Bronchial epithelial cell (primary cell): ENCODE results near the gene ITIH1. TPM values are rescaled to one million over a fixed set of nuclear protein-coding genes. Genes with fewer than 3 reads are reported as not detected.
"Not testable (repeated sequence)": the region's sequence is repeated elsewhere in the genome, so short reads cannot be mapped to it uniquely, and the experiment has no call there.

Experiments
- DNase-seq: peaks from one replicate; pipeline ENCODE4 v3.0.0-alpha.2; 2010; ENCODE audit warnings: low read depth
- FAIRE-seq: peaks from 2 replicates; lab custom pipeline; 2011; peaks lifted over from hg19 to GRCh38; lab: Jason Lieb, UNC
- H3K27me3 ChIP-seq: 2 replicates; pipeline ENCODE4 v1.5.1; 2011; ENCODE audit warnings: low read length; ENCODE audit not compliant: control insufficient read depth, insufficient read depth
- H3K36me3 ChIP-seq: 2 replicates; pipeline ENCODE4 v1.5.1; 2011; ENCODE audit warnings: low read length; ENCODE audit not compliant: control insufficient read depth, insufficient read depth
- H3K4me3 ChIP-seq: 2 replicates; pipeline ENCODE4 v1.5.1; 2011; ENCODE audit warnings: mild to moderate bottlenecking, low read depth, low read length, control low read depth
- total RNA-seq: library from RNA; depleted of rRNA; stranded (reverse); fragments of >200 nt; gene quantifications from 2 replicates; pipeline ENCODE4 v1.2.1, GENCODE V29; 2014
- TF ChIP-seq, protein P1 (sequence below): IDR thresholded peaks from 2 replicates; pipeline ENCODE4 v1.5.1; 2011; ENCODE audit warnings: mild to moderate bottlenecking, moderate library complexity, low read length, control low read depth, inconsistent platforms; ENCODE audit not compliant: insufficient read depth, severe bottlenecking

The ITIH1 gene
- total RNA-seq, 1 donor from 2014 or later = not detected

DNA sequence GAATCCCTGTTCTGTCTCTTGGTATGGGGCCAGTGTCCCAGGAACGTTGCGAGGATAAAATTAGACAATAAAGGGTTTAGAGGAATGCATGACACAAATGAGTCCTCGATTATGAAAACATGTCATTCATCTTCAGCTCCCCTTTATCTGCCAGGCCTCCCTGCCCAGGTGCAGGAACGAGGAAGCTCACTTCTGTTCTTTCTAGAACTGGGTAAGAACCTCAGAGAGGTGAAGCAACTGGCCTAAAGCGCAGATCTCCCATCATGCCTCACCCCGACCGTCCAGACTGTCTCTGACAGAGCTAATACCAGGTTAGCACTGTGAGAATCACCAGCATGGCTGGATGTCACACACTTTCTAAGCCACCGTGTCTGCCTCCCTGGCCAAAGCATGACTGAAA lies 1.5 kb upstream of the ITIH1 start:
- no peak overlapping the region for H3K4me3 ChIP-seq
- TF ChIP-seq, protein P1, sequence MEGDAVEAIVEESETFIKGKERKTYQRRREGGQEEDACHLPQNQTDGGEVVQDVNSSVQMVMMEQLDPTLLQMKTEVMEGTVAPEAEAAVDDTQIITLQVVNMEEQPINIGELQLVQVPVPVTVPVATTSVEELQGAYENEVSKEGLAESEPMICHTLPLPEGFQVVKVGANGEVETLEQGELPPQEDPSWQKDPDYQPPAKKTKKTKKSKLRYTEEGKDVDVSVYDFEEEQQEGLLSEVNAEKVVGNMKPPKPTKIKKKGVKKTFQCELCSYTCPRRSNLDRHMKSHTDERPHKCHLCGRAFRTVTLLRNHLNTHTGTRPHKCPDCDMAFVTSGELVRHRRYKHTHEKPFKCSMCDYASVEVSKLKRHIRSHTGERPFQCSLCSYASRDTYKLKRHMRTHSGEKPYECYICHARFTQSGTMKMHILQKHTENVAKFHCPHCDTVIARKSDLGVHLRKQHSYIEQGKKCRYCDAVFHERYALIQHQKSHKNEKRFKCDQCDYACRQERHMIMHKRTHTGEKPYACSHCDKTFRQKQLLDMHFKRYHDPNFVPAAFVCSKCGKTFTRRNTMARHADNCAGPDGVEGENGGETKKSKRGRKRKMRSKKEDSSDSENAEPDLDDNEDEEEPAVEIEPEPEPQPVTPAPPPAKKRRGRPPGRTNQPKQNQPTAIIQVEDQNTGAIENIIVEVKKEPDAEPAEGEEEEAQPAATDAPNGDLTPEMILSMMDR = no peak
- DNase-seq (no peak), FAIRE-seq (no peak)
- H3K27me3 ChIP-seq = no peaks in the 10 kb centered on the region
- no peaks in the 10 kb centered on the region for H3K36me3 ChIP-seq

DNA sequence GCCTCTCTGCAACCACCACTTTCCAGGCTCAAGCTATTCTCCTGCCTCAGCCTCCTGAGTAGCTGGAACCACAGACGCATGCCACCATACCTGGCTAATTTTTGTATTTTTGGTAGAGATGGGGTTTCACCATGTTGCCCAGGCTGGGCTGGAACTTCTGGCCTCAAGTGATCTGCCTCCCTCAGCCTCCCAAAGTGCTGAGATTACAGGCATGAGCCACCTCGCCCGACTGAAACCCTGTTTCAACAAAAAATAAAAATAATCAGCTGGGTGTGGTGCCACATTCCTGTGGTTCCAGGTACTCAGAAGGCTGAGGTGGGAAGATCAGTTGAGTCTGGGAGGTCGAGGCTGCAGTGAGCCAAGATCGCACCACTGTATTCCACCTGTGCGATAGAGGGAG lies 913 bp upstream of the ITIH1 start:
- not testable (repeated sequence) for FAIRE-seq

DNA sequence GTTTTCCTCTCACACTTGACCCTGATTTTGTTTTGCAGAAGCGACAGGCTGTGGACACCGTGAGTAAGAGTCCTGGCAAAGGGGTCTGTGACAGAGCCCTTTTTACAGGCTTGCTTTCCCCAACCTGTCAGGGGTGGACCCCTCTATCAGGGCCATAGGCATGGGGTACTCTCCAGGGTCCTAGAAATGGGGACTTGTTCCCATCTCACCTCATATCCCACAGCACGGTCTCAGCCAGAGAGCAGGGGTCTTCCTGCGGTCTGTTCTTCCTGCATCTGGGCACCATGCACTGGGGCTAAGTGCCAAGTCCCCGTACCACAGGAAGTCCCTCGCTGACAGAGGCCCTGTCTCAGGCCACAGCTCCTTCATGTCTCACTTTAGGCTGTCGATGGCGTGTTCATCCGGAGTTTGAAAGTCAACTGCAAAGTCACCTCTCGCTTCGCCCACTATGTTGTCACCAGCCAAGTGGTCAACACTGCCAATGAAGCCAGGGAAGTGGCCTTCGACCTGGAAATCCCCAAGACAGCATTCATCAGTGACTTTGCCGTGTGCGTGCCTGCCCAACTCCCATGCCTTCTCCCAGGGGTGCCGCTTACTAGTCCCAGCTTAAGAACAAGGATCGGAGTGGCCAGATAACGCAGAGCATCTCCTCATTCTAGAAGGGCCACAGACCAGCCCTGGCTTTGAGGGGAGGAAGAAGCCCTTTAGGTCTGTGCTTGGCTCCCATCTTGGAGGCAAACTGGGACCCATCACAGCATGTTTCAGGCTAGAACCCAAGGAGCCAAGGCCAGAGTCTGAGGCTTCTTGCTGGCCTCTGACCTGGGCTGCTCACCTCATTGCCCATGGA lies 783 bp downstream of the ITIH1 start:
- no peak for DNase-seq
- peaks cover 5% of the 10 kb centered on the region for H3K27me3 ChIP-seq
- FAIRE-seq = peak; percentile 81
- H3K36me3 ChIP-seq = no peaks in the 10 kb centered on the region
- TF ChIP-seq, protein P1 = no peak
- no peak overlapping the region for H3K4me3 ChIP-seq

More for the DNA sequence above, 913 bp upstream of the ITIH1 start:
- H3K36me3 ChIP-seq, H3K27me3 ChIP-seq, DNase-seq, H3K4me3 ChIP-seq: not testable (repeated sequence)

DNA sequence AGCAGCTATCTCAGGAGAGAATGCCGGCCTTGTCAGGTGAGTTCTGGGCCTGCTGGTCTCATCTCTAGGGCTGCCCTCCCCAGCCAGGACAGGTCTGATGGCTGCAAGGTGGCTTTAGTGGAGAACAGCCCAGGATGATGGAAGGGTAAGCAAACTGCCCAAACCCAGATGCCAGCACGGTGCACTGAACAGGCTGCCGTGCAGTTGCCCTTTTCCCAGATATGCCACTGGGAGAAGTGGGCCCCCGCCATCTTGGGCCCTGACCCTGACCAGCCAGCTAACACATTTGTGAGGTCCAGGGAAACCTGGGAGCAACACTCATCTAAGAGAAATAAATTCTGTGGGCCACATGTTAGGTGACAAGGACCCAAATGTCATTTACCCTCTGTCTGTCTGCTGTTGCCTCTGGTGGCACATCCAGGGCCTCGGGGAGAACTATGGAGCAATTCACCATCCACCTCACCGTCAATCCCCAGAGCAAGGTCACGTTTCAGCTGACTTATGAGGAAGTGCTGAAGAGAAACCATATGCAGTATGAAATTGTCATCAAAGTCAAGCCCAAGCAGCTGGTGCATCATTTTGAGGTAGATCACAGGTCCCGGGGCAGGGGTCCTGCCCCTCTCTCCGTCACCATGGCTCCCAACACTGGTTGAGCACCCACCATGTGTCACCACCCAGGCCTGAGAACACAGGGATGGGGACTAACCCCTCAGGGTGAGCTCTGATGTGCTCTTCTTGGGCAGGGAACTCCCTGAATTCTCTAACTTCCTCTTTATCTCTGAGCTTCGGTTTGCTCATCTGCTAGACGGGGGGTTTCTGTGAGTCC lies 1.8 kb downstream of the ITIH1 start:
- H3K36me3 ChIP-seq = no peaks in the 10 kb centered on the region
- FAIRE-seq (peak; percentile 23), DNase-seq (no peak)
- no peak overlapping the region for H3K4me3 ChIP-seq
- TF ChIP-seq, protein P1 = no peak
- peaks cover 7% of the 10 kb centered on the region for H3K27me3 ChIP-seq

DNA sequence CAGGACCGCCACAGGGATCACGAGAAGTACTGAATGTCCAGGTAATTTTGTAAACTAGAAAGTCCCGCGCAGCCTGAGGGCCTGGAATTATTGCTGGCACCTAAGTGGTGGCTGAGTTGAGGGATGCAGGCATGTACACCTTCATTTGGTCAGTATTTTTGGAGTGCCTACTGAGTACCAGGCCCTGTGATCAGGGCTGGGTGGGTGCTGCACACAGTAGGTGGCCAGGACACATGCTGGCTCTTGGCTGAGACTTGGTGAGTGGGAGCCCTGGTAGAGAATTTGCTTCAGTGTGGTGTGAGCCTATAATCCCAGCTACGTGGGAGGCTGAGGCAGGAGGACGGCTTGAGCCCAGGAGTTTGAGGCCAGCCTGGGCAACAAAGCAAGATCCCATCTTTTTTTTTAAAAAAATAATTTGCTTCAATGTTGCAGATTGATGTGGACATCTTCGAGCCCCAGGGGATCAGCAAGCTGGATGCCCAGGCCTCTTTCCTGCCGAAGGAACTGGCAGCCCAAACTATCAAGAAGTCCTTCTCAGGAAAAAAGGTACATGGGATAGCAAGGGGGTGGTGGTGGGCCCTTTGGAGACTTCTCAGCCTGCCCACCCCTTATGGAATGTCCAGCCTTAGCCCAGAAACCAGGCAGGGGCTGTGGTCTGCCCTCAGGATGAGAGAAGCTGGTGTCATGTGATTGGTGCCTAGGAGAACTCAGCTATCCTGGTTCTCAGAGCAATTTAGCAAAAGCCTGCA lies 2.6 kb downstream of the ITIH1 start:
- peaks cover 7% of the 10 kb centered on the region for H3K27me3 ChIP-seq
- DNase-seq (no peak), FAIRE-seq (no peak)
- TF ChIP-seq, protein P1 = no peak
- no peaks in the 10 kb centered on the region for H3K36me3 ChIP-seq
- no peak overlapping the region for H3K4me3 ChIP-seq
